DMS153 treated with DMSO at 0.1 percent for 48 hours (cell line): Measurements from ENCODE around the gene FAM47A.

Source experiments
- DNase-seq: peaks from one replicate; lab custom pipeline; 2025; ENCODE audit not compliant: unreplicated experiment; lab: John Stamatoyannopoulos, UW

Gene FAM47A

GRCh38 chrX:34132028-34132427, at the start of gene FAM47A:
Gene FAM47A (minus strand): TSS chrX:34132314. CDS start chrX:34132278, 36 bp downstream.
- no peak for DNase-seq

- no peak for DNase-seq
Measured at GRCh38 chrX:34147345-34147744, 15.2 kb upstream of the FAM47A start.

- DNase-seq = no peak
Measured at GRCh38 chrX:34146906-34147305, 14.8 kb upstream of the FAM47A start.

- DNase-seq = no peak
Measured at GRCh38 chrX:34144246-34144645, 12.1 kb upstream of the FAM47A start.

- DNase-seq = no peak
Measured at GRCh38 chrX:34140816-34141215, 8.7 kb upstream of the FAM47A start.

GRCh38 chrX:34130980-34131744, 952 bp downstream of the FAM47A start:
- DNase-seq = no peak

GRCh38 chrX:34130501-34130900, 1.6 kb downstream of the FAM47A start:
- no peak for DNase-seq

- DNase-seq = no peak
Measured at GRCh38 chrX:34126011-34126410, 6.1 kb downstream of the FAM47A start.

- no peak for DNase-seq
Measured at GRCh38 chrX:34119122-34119521, 13.0 kb downstream of the FAM47A start.

GRCh38 chrX:34112459-34112858, 19.7 kb downstream of the FAM47A start:
- DNase-seq = no peak
